Large intestine (tissue), 3 donors: Measurements from ENCODE around the gene KIF13A. TPM values are rescaled to one million over a fixed set of nuclear protein-coding genes. Genes with fewer than 3 reads are reported as not detected.

ENCODE experiments used
- DNase-seq, 2 donors: peaks; one replicate each; pipeline versions ENCODE4 v3.0.0 to v3.0.0-alpha.2; 2013
- H3K27ac ChIP-seq: one replicate; pipeline ENCODE4 v1.5.1; 2013; ENCODE audit warnings: low read length
- H3K27me3 ChIP-seq: 2 replicates; pipeline ENCODE4 v1.6.1; 2013; ENCODE audit warnings: low read length; ENCODE audit not compliant: control insufficient read depth, insufficient read depth
- H3K36me3 ChIP-seq: 2 replicates; pipeline ENCODE4 v1.6.1; 2013; ENCODE audit warnings: low read length; ENCODE audit not compliant: control insufficient read depth, insufficient read depth
- H3K4me1 ChIP-seq: one replicate; pipeline ENCODE4 v1.6.1; 2013; ENCODE audit warnings: low read length; ENCODE audit not compliant: control insufficient read depth, insufficient read depth
- H3K4me3 ChIP-seq: one replicate; pipeline ENCODE4 v1.5.1; 2013; ENCODE audit warnings: low read length
- H3K9me3 ChIP-seq: one replicate; pipeline ENCODE4 v1.6.1; 2013; ENCODE audit warnings: mild to moderate bottlenecking, low read depth, low read length, moderate library complexity; ENCODE audit not compliant: control insufficient read depth
- WGBS: methylation state at CpG from one replicate; pipeline ENCODE4 v1.1.5; 2013; ENCODE audit warnings: low lambda C conversion rate; ENCODE audit not compliant: insufficient coverage; 5-methylcytosine and 5-hydroxymethylcytosine counted together
- polyA plus RNA-seq: library from polyadenylated mRNA; unstranded; fragments of 120-200 nt; gene quantifications from one replicate; pipeline ENCODE4 v1.2.1, GENCODE V29; 2013

KIF13A gene
- polyA plus RNA-seq, 1 donor: 34.4 TPM

DNA sequence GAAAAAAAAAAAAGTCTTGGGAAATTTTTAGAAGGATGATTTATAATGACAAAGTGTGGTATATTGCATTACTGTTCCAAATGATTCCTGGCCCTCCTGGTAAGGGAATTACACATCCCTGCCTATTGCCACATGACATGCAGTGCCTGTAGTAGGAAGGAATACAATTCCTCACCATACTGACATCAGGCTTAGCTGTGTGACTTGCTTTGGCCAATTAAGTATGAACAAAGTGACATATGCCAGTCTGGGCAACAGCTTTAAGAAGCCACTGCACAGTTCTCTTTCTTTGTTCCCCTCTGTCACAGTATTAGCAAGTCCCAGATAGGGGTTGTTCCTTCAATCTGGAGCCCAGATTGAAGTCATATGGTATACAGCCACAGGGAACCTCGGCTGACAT lies 100.5 kb downstream of the KIF13A start:
- Histone ChIP-seq H3K36me3 (peaks cover 7% of the 10 kb centered on the region), H3K27me3 (no peaks in the 10 kb centered on the region), H3K4me3 (no peak overlapping the region), H3K27ac (no peak overlapping the region), H3K4me1 (peaks cover 9% of the 10 kb centered on the region), H3K9me3 (no peaks in the 10 kb centered on the region)
- no peak for DNase-seq
- WGBS: no CpG with 5 or more reads among the region's 1 CpG

DNA sequence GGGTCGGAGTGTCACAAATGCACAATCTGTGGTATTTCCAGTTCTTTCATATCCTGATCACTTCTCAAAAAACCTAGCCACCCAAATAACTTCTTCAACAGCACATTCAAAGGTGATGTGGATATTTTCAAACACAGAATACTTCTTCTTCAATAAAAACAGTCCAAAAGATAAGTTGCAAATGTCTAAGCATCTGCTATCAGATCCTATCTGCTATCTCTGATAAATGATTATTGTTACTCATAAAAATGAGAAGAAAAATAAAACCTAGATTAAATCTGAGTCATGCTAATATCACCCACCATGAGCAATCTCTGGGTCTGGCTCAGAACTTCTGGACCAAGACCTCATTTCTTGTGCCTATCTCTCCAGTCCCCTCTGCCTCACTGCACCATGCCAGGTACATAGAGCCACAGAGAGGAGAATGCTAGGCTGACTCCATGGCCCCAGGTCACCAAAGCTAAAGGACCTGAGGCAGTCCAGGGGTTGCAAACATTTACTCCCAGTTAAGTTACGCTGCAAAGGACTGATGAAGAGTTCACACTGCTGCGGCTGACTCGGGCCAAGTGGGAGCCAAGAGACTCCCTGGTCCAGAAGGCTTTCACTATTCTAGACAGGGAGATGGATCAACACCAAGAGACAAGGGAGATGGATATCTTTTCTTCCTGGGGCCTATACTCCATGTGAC lies 101.4 kb downstream of the KIF13A start:
- Histone ChIP-seq H3K27me3 (no peaks in the 10 kb centered on the region), H3K36me3 (peaks cover 3% of the 10 kb centered on the region), H3K9me3 (no peaks in the 10 kb centered on the region), H3K27ac (no peak overlapping the region), H3K4me1 (peaks cover 9% of the 10 kb centered on the region), H3K4me3 (no peak overlapping the region)
- no CpG with 5 or more reads among the region's 4 CpGs for WGBS
- no peak for DNase-seq

DNA sequence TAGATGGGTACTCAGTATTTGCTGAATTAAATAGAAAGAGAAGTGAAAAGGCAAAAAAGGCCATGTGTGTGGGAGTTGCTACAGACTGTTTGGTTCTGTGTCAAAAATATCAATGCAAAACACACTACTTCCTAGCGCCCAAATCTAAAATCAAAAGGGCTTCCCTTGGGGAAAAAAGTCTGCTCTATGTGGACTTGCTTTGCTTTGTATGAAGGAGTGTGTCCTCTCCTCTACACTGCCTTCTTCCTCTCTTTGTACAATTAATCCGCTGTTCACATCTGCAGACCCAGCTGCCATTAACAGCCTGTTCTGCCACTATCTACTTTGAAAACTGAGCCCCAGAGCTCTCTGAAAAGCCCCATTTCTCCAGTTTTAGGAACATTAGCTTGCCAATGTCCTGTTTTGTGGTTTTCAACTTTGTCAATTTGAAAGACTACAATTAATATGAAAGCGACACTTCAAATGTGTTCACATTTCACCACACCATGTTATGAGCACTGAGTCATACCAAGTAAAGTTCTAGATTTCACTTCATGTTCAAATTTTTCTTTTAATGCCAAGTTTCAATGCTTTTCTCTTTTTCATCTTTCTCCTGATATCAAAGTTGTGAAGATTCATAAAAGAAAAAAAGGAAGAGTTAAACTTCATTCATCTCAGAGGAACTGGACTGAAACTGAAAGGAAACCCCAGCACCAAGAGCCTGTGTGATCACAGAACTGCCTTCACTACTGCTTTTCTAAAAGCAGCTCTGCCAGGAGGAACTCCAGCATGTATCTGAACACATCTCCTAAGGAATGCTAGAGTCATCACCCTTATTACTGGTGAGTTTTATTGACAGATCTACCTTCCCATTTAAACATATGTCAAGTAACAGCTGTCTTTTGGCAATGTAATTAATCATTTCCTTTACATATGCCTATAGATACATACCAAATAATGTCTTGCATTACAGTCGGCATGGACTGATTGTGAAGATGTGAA lies 102.6 kb downstream of the KIF13A start:
- WGBS: 78% methylated on average over 1 of the region's 4 CpGs
- Histone ChIP-seq H3K4me3 (no peak overlapping the region), H3K9me3 (no peaks in the 10 kb centered on the region), H3K4me1 (peaks cover 9% of the 10 kb centered on the region), H3K27ac (no peak overlapping the region), H3K36me3 (no peaks in the 10 kb centered on the region), H3K27me3 (no peaks in the 10 kb centered on the region)
- peak in 1 of 2 donors; percentile 34 for DNase-seq

DNA sequence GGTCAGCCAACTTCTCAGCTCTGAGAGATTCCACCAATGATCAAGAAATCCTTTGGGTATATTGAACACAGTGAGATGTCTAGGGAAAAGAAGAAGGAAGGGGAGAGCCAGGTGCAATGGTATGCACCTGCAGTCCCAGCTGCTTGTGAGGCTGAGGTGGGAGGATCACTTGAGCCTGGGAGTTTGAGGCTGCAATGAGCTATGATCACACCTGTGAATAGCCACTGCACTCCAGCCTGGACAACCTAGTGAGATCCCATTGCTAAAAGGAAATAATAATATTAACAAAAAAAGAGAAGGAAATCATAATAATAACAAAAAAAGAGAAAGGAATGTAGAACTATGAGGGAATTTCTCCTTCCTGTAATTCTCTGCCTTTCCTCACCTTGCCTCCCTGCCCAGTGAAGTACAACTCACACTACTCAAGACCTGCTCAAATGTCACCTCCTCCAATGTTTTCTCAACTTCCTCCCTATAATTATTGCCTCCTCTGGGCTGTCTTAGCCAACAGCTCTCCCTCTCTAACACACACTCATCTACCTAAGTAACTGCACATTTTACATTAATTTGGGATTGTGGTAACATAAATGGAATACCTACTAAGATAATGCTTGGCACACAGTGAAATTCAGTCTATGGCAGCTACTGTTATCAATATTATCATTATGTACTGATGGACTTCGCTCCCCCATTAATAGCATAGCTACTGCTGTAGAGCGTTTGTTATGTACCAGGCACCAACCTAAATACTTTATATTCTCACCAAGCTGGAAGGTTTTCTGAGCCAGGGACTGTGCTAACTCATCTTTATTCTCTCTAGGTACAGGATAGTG lies 103.6 kb downstream of the KIF13A start:
- no peak overlapping the region for H3K27ac ChIP-seq
- no peaks in the 10 kb centered on the region for H3K9me3 ChIP-seq
- DNase-seq: peak; percentile 12 to 75
- H3K36me3 ChIP-seq: no peaks in the 10 kb centered on the region
- H3K4me3 ChIP-seq: no peak overlapping the region
- no CpG with 5 or more reads among the region's 2 CpGs for WGBS
- H3K27me3 ChIP-seq: no peaks in the 10 kb centered on the region
- peaks cover 9% of the 10 kb centered on the region for H3K4me1 ChIP-seq

DNA sequence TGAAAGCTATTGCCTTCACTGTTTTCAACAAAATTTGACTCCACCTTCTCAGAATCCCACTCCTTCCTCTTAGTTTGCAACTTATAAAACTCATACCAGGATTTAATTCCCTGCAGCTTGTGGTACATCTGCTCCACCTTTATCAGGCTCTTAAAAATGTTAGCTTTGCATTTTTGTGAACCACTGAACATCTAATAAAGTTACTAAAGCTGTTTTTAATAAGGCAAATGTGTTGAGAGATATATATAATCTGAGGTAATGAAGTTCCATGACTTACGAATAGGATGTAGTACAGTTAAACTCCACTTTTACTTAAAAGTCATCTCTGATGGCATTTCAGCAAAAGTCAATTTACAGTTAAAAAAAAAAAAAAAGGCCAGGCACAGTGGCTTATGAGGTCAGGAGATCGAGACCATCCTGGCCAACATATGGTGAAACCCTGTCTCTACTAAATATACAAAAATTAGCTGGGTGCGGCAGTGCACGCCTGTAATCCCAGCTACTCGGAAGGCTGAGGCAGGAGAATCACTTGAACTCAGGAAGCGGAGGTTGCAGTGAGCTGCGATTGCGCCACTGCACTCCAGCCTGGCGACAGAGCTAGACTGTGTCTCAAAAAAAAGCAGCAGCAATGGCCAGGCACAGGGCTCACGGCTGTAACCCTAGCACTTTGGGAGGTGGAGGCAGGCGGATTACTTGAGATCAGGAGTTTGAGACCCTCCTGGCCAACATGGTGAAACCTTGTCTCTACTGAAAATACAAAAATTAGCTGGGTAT lies 106.2 kb downstream of the KIF13A start:
- whole genome bisulfite sequencing: no CpG with 5 or more reads among the region's 11 CpGs

DNA sequence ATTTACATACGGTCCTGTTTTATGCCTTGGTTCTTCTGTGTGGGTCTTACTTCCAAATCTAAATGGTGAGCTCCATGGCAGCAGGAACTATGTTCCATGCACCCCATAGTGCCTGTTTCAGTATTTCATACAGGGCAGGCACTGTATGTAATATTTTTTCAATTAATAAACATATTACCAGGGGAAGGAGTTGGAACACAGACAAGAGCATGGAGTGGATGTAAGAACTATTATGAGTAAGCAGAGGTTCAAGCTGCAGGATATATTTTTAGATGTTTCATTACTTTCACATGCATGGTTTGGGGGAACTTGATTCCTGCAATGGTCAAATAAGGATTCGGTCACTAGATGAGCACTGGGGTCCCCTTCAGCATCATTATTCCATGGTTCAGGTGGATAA lies 108.3 kb downstream of the KIF13A start:
- Histone ChIP-seq H3K27me3 (no peaks in the 10 kb centered on the region), H3K4me1 (peaks cover 18% of the 10 kb centered on the region), H3K27ac (no peak overlapping the region), H3K4me3 (no peak overlapping the region), H3K36me3 (no peaks in the 10 kb centered on the region), H3K9me3 (no peaks in the 10 kb centered on the region)
- no peak for DNase-seq
- no CpG with 5 or more reads among the region's 2 CpGs for WGBS

More for the DNA sequence above, 106.2 kb downstream of the KIF13A start:
- Histone ChIP-seq H3K4me3 (no peak overlapping the region), H3K27me3 (no peaks in the 10 kb centered on the region), H3K27ac (no peak overlapping the region), H3K36me3 (no peaks in the 10 kb centered on the region), H3K9me3 (no peaks in the 10 kb centered on the region), H3K4me1 (peaks cover 14% of the 10 kb centered on the region)
- no peak for DNase-seq

DNA sequence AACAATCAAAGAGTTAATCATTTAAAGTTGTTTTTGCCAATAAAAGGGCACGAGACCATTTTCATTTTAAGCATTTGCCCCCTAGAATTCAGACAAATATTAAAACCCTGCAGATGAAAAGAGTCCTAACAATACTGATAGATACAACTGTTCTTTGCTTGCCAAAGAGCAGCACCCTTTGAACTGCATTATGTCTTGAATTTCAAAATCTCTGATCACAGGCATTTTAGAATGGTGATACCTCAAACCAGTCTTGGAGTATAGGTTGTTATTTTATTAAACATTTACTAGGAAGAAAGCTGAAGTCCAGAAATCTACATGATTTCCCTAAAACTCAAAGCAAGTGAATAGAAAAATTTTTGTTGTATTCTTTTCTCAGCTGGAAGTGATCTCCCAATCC lies 108.7 kb downstream of the KIF13A start:
- DNase-seq: no peak
- H3K27ac ChIP-seq: no peak overlapping the region
- WGBS: 40% methylated on average over 1 of the region's 1 CpG
- H3K9me3 ChIP-seq: no peaks in the 10 kb centered on the region
- H3K36me3 ChIP-seq: no peaks in the 10 kb centered on the region
- H3K27me3 ChIP-seq: no peaks in the 10 kb centered on the region
- peaks cover 16% of the 10 kb centered on the region for H3K4me1 ChIP-seq
- no peak overlapping the region for H3K4me3 ChIP-seq

DNA sequence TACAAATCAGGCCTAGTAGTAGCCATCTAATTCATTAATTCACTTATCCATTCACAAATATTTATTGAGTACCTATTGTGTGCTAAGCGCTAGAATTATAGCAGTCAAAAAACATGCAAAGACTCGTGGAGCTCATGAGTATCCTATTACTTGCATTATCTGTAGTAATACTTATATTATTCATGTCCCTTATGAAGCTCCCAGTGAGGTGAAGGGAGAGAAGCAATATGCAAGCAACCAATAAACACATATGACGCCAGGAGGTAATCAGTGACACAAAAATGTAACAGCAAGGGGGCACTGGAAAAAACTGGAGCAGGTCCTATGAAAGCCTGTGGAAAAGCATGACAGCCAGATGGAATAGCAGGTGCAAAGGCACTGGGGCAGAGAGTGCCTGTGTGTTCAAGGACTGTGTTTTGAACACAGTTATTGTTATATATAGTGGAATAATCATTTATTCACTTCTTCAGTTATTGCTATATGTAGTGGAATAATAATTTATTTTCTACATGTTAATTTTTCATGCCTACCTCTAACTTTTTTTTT lies 109.5 kb downstream of the KIF13A start:
- Histone ChIP-seq H3K4me3 (no peak overlapping the region), H3K4me1 (peaks cover 12% of the 10 kb centered on the region), H3K36me3 (no peaks in the 10 kb centered on the region), H3K27me3 (no peaks in the 10 kb centered on the region), H3K27ac (no peak overlapping the region), H3K9me3 (no peaks in the 10 kb centered on the region)
- no peak for DNase-seq
- no CpG with 5 or more reads among the region's 3 CpGs for WGBS

DNA sequence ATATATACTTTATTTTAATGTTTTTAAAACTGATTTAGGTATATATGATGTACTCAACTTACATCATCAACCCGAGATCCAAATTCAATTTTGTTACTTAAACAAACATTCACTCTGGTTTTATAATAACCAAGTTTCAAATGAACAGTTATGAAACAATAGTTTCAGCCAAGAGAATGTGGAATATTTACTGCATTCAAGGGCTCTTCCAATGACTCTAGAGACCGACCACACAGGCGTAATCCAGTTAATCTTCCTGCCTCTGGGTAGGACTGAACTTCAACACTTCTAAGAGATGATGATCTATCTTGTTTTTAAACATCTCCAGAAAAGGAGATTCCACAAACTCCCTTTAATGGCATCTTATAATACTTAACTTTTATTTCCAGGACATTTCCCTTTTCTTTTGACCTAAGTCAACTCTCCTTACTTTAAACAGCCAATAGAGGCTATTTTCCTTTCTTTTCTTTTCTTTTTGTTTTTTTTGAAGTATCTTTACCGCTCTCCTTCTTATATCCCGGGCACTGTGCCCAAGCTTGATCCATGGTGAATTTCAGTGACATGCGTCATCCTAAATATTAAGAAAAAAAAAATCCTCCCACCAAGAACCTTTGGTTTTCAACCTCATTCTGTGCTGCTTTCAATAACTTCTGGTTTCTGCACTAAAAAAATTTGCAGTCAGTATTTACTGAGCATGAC lies 110.1 kb downstream of the KIF13A start:
- H3K4me1 ChIP-seq: peaks cover 12% of the 10 kb centered on the region
- peak in 1 of 2 donors; percentile 19 for DNase-seq
- H3K9me3 ChIP-seq: no peaks in the 10 kb centered on the region
- 84% methylated on average over 3 of the region's 6 CpGs for WGBS
- no peak overlapping the region for H3K4me3 ChIP-seq
- H3K27me3 ChIP-seq: no peaks in the 10 kb centered on the region
- no peak overlapping the region for H3K27ac ChIP-seq
- peaks cover 4% of the 10 kb centered on the region for H3K36me3 ChIP-seq
